NT2/D1 (cell line): Measurements from ENCODE around the gene SCAPER.
"Not testable (repeated sequence)": the region's sequence is repeated elsewhere in the genome, so short reads cannot be mapped to it uniquely, and the experiment has no call there.

Experiments used
- DNase-seq: peaks from one replicate; pipeline ENCODE4 v3.0.0-alpha.2; 2011; ENCODE audit warnings: low read depth, low spot score
- H3K27me3 ChIP-seq: 2 replicates; pipeline ENCODE4 v1.6.0; 2011; ENCODE audit warnings: mild to moderate bottlenecking; ENCODE audit not compliant: insufficient read length, insufficient read depth
- H3K36me3 ChIP-seq: 2 replicates; pipeline ENCODE4 v1.6.1; 2011; ENCODE audit warnings: mild to moderate bottlenecking, low read length, mixed read lengths; ENCODE audit not compliant: insufficient read depth, insufficient read length
- H3K4me1 ChIP-seq: 2 replicates; pipeline ENCODE4 v1.5.1; 2011; ENCODE audit not compliant: insufficient read depth, insufficient read length
- H3K4me3 ChIP-seq: 2 replicates; pipeline ENCODE4 v1.5.1; 2011; ENCODE audit warnings: low read depth; ENCODE audit not compliant: insufficient read length
- H3K9ac ChIP-seq: 2 replicates; pipeline ENCODE4 v1.6.0; 2011; ENCODE audit warnings: low read depth; ENCODE audit not compliant: insufficient read length
- H3K9me3 ChIP-seq: 2 replicates; pipeline ENCODE4 v1.5.1; 2011; ENCODE audit warnings: mild to moderate bottlenecking, low read length; ENCODE audit not compliant: insufficient read depth
- SUZ12 ChIP-seq: IDR thresholded peaks from 2 replicates; pipeline ENCODE4 v1.6.1; 2011; ENCODE audit not compliant: insufficient read length, insufficient read depth; ENCODE audit errors: extremely low read depth
- YY1 ChIP-seq: IDR thresholded peaks from 2 replicates; pipeline ENCODE4 v1.6.1; 2011; ENCODE audit not compliant: insufficient read length, insufficient read depth
- ZNF274 ChIP-seq: IDR thresholded peaks from 2 replicates; pipeline ENCODE4 v1.6.1; 2011; ENCODE audit warnings: mild to moderate bottlenecking, low read depth, low read length

SCAPER gene

GRCh38 chr15:76714950-76715349, 190.2 kb downstream of the SCAPER start:
- Histone ChIP-seq H3K4me1 (no peaks in the 10 kb centered on the region), H3K36me3 (no peaks in the 10 kb centered on the region), H3K9ac (no peak overlapping the region), H3K27me3 (no peaks in the 10 kb centered on the region), H3K9me3 (no peaks in the 10 kb centered on the region), H3K4me3 (no peak overlapping the region)
- no peak for DNase-seq
- no peak for TF ChIP-seq ZNF274
- no peak for TF ChIP-seq YY1
- TF ChIP-seq SUZ12, result no peak

GRCh38 chr15:76711351-76711827, 193.8 kb downstream of the SCAPER start:
- TF ChIP-seq SUZ12 (no peak), YY1 (no peak), ZNF274 (no peak)
- no peak overlapping the region for H3K9ac ChIP-seq
- no peaks in the 10 kb centered on the region for H3K27me3 ChIP-seq
- H3K9me3 ChIP-seq, result no peaks in the 10 kb centered on the region
- H3K4me3 ChIP-seq, result no peak overlapping the region
- no peaks in the 10 kb centered on the region for H3K4me1 ChIP-seq
- DNase-seq, result no peak
- H3K36me3 ChIP-seq, result no peaks in the 10 kb centered on the region

- H3K27me3 ChIP-seq, H3K4me1 ChIP-seq, DNase-seq, H3K4me3 ChIP-seq, H3K9ac ChIP-seq, H3K9me3 ChIP-seq: not testable (repeated sequence)
- peaks cover 11% of the 10 kb centered on the region for H3K36me3 ChIP-seq
Observed at GRCh38 chr15:76704032-76704431, 201.1 kb downstream of the SCAPER start.

GRCh38 chr15:76696840-76697239, 208.3 kb downstream of the SCAPER start:
- Histone ChIP-seq H3K27me3 (no peaks in the 10 kb centered on the region), H3K9me3 (no peaks in the 10 kb centered on the region), H3K4me1 (no peaks in the 10 kb centered on the region), H3K4me3 (no peak overlapping the region), H3K9ac (no peak overlapping the region), H3K36me3 (peaks cover 11% of the 10 kb centered on the region)
- TF ChIP-seq ZNF274, result no peak
- TF ChIP-seq SUZ12, result no peak
- TF ChIP-seq YY1, result no peak
- DNase-seq, result no peak

- H3K9me3 ChIP-seq, H3K9ac ChIP-seq, DNase-seq, H3K27me3 ChIP-seq, H3K4me3 ChIP-seq, H3K36me3 ChIP-seq, H3K4me1 ChIP-seq: not testable (repeated sequence)
Observed at GRCh38 chr15:76692546-76692945, 212.6 kb downstream of the SCAPER start.

GRCh38 chr15:76687592-76687991, 217.5 kb downstream of the SCAPER start:
- DNase-seq, H3K36me3 ChIP-seq, H3K27me3 ChIP-seq, H3K4me3 ChIP-seq, H3K9me3 ChIP-seq, H3K9ac ChIP-seq, H3K4me1 ChIP-seq: not testable (repeated sequence)

GRCh38 chr15:76684002-76684401, 221.1 kb downstream of the SCAPER start:
- Histone ChIP-seq H3K4me3 (no peak overlapping the region), H3K27me3 (no peaks in the 10 kb centered on the region), H3K4me1 (no peaks in the 10 kb centered on the region), H3K36me3 (no peaks in the 10 kb centered on the region), H3K9ac (no peak overlapping the region), H3K9me3 (no peaks in the 10 kb centered on the region)
- no peak for DNase-seq
- no peak for TF ChIP-seq ZNF274
- TF ChIP-seq YY1, result no peak
- TF ChIP-seq SUZ12, result no peak

GRCh38 chr15:76682833-76683232, 222.3 kb downstream of the SCAPER start:
- H3K9ac ChIP-seq, result no peak overlapping the region

More at GRCh38 chr15:76682833-76683232, 222.3 kb downstream of the SCAPER start:
- Histone ChIP-seq H3K4me1 (no peaks in the 10 kb centered on the region), H3K4me3 (no peak overlapping the region), H3K36me3 (no peaks in the 10 kb centered on the region), H3K27me3 (no peaks in the 10 kb centered on the region), H3K9me3 (no peaks in the 10 kb centered on the region)
- TF ChIP-seq ZNF274 (no peak), YY1 (no peak), SUZ12 (no peak)
- DNase-seq, result no peak
